ENCODE results near the gene POC1A.

- TF ChIP-seq CTCF (IDR thresholded peaks at IDR 0.05) (no peak), POLR2A (IDR thresholded peaks at IDR 0.05) (no peak)
Observed at GRCh38 chr3:52171514-52172261, 17.5 kb upstream of the POC1A start.

All from testis (tissue), 2 donors.